Activated CD4-positive, alpha-beta T cell treated with anti-CD3 and anti-CD28 coated beads for 36 hours (primary cell): Measurements from ENCODE around the gene CDC20. TPM values are rescaled to one million over a fixed set of nuclear protein-coding genes. Genes with fewer than 3 reads are reported as not detected.
A peak's percentile ranks its signal among the peaks of the same experiment; 100 is the strongest.

Experiments used
- ATAC-seq: fragments of 200-7000 bp; cut with Tn5 transposase; one replicate; pipeline ENCODE4 v1.10.0; 2021; ENCODE audit warnings: mild to moderate bottlenecking, moderate library complexity
- CTCF ChIA-PET: fragments of 350-600 bp; sonication (Branson Sonifier 250); formaldehyde crosslinking; loops from one replicate; lab custom pipeline; 2021; ENCODE audit warnings: antibody characterized with exemption; lab: Charles Lee
- POLR2A ChIA-PET: fragments of 350-600 bp; sonication (Branson Sonifier 250); formaldehyde crosslinking; loops from one replicate; lab custom pipeline; 2021; ENCODE audit warnings: antibody characterized with exemption, inconsistent platforms; lab: Charles Lee
- DNase-seq: peaks from one replicate; pipeline ENCODE4 v3.0.0-alpha.2; 2020
- H3K27ac Mint-ChIP-seq: one replicate; pipeline ENCODE4 v1.8.0; 2021; ENCODE audit warnings: mixed read lengths
- H3K27me3 Mint-ChIP-seq: one replicate; pipeline ENCODE4 v1.8.0; 2021; ENCODE audit warnings: mixed read lengths
- H3K36me3 Mint-ChIP-seq: one replicate; pipeline ENCODE4 v1.8.0; 2021; ENCODE audit warnings: low read depth, mixed read lengths
- H3K4me1 Mint-ChIP-seq: one replicate; pipeline ENCODE4 v1.8.0; 2021; ENCODE audit warnings: mixed read lengths
- H3K4me3 Mint-ChIP-seq: one replicate; pipeline ENCODE4 v1.8.0; 2021; ENCODE audit warnings: mild to moderate bottlenecking, moderate library complexity, mixed read lengths
- H3K9me3 Mint-ChIP-seq: one replicate; pipeline ENCODE4 v1.8.0; 2021; ENCODE audit warnings: low read depth, mixed read lengths
- intact Hi-C, 2 experiments: fragments of 100-400 bp; cut with DNase I in 1 of 2; cut with micrococcal nuclease in 1 of 2; formaldehyde crosslinking; loops; one replicate each; pipeline versions ENCODE4 v1.14.2 to v1.15.1; 2022 to 2024; cut with DNase I, micrococcal nuclease
- total RNA-seq, 2 experiments: library from RNA; stranded (reverse); gene quantifications; one replicate each; pipeline ENCODE4 v1.2.3, GENCODE V29; 2021

Gene CDC20
- total RNA-seq, 2 experiments from 2014 or later: 158 to 163 TPM

DNA sequence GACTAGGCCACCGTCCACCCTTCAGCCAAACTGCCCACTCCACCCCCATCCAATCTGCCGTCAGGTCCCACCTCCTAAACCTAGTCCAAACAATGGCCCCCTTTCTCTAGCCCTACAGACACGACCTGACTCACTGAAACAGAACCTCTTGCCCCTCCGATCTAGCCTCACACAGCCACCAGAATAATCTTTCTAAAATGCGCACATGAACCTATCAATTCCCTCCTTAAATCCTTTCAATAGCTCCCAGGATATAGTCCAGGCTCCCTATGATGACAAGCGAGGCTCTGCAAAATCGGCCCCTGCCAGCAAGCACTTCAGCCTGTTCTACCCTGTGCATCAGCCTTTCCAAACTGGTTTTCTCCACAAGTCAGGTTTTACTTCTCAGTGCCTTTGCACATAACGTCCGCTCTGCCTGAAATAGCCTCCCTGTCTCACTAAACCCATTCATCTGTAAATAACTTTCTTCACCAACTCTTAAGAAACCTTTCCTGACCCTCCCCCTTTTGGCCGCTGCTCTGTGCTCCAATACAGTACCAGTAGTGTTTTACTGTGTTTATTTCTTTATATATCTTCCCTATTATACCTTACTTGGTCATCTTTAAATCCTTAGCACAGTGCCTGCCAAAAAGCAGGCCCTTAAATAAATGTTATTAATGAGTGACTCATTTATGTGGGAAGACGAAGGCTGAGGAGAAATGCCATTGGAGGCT is 9.0 kb upstream of the CDC20 start:
- Mint-ChIP-seq H3K9me3 (no peaks in the 10 kb centered on the region), H3K27me3 (no peaks in the 10 kb centered on the region), H3K4me3 (peak overlapping the region; percentile 71), H3K4me1 (peaks cover 19% of the 10 kb centered on the region), H3K27ac (peak overlapping the region; percentile 72), H3K36me3 (no peaks in the 10 kb centered on the region)
- ChIA-PET POLR2A (no interaction called here), CTCF (no interaction called here)
- ATAC-seq: no peak
- DNase-seq: no peak
- intact Hi-C loops: loop anchor here (1.0 to 2.0 kb wide), 6 partner anchors 9 to 177 kb away; partner anchors contain the start of genes CDC20 (in 2 of the 2), CFAP57 (in 1 of the 2), EBNA1BP2 (in 1 of the 2) and ELOVL1 (in 1 of the 2)

DNA sequence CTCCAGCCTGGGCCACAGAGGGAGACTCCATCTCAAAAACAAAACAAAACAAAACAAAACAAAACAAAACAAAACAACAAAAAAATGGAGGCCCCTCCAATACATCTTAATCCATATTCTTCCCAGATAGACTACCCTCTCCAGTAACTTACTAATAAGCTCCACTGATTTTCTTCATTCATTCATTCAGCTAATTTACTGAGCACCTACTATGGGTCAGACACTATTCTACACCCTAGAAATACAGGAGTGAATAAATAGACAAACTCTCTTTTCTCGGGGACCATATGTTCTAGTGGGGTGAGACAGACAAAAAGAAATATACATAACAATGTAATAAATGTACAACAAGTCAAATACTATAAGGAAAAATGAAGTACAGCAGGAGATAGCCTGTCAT is 7.8 kb upstream of the CDC20 start:
- ATAC-seq: no peak
- Mint-ChIP-seq H3K27me3 (no peaks in the 10 kb centered on the region), H3K36me3 (peaks cover 3% of the 10 kb centered on the region), H3K27ac (no peak overlapping the region), H3K4me3 (no peak overlapping the region), H3K9me3 (no peaks in the 10 kb centered on the region), H3K4me1 (peaks cover 16% of the 10 kb centered on the region)
- no peak for DNase-seq
- ChIA-PET CTCF (no interaction called here), POLR2A (no interaction called here)
- intact Hi-C loops: no loop called here

DNA sequence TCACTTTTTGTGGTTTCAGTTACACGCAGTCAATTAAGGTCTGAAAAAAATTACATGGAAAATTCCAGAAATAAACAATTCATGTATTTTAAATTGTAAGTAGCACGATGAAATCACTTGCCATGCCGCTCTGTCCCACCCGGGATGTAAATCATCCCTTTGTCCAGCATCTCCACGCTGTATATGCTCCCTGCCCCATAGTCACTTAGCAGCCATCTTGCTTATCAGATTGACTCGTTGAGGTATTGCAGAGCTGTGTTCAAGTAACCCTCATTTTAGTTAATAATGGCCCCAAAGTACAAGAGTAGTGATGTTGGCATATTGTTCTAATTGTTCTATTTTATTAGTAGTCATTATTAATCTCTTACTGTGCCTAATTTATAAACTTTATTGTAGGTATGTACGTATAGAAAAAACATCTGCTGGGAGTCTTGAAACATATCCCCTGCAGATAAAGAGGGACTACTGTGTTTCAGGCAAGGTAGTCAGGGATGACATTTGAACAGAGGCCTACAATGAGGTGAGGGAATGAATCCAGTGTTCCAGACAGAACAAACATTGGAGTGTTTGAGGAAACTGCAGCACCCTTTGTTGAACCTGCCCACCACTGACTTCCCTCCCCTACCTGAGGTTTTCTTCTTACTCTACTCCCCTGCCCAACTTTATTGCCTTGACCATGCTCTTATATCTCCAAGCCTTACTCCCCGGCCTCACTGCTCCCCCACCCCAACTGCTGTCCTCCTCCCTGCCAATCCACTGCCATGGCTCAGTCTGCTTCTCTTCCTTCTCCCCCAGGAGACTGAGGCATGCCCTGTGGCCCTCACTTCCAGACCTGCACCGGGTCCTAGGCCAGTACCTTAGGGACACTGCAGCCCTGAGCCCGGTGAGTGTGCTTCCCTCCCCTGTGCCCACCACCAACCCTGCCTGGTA is 7.1 kb upstream of the CDC20 start:
- Mint-ChIP-seq H3K27me3 (no peaks in the 10 kb centered on the region), H3K9me3 (no peaks in the 10 kb centered on the region), H3K4me1 (peaks cover 16% of the 10 kb centered on the region), H3K27ac (no peak overlapping the region), H3K36me3 (peaks cover 3% of the 10 kb centered on the region), H3K4me3 (no peak overlapping the region)
- ChIA-PET POLR2A (no interaction called here), CTCF (no interaction called here)
- ATAC-seq: no peak
- intact Hi-C loops: no loop called here
- DNase-seq: no peak

DNA sequence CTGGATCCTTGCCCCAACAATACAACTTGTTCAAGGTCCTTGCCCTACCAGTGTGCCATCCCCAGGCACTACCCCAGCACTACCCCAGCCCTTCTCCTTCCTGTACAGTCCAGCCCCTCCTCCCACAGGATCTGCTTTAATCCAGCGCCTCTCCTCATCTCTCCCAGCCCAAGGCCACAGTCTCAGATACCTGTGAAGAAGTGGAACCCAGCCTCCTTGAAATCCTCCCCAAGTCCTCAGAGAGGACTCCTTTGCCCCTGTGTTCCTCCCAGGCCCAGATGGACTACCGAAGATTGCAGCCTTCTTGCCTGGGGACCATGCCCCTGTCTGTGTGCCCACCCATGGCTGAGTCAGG is 6.5 kb upstream of the CDC20 start:
- CTCF ChIA-PET: no interaction called here
- Mint-ChIP-seq H3K4me1 (peaks cover 18% of the 10 kb centered on the region), H3K27me3 (no peaks in the 10 kb centered on the region), H3K4me3 (no peak overlapping the region), H3K27ac (no peak overlapping the region), H3K36me3 (peaks cover 6% of the 10 kb centered on the region), H3K9me3 (no peaks in the 10 kb centered on the region)
- ATAC-seq: no peak
- POLR2A ChIA-PET: no interaction called here
- DNase-seq: no peak
- intact Hi-C loops: no loop called here

DNA sequence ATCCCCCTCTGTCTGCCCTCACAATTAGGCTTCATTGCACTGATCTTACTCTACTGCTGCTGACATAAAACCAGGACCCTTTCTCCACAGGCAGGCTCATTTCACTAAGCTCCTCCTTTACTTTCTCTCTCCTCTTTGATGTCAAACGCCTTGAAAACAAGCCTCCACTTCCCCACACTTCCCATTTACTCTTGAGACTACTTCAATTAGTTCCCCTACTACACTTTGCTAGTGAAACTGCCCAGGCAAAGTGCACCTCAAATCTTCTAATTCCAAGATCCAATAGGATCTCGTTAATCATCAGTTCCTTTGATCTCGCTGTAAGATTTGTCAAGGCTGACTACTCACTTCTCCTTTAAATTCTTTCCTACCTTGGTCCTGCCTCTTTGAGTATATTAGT is 5.9 kb upstream of the CDC20 start:
- Mint-ChIP-seq H3K36me3 (peaks cover 6% of the 10 kb centered on the region), H3K4me3 (no peak overlapping the region), H3K4me1 (peaks cover 20% of the 10 kb centered on the region), H3K27ac (no peak overlapping the region), H3K27me3 (no peaks in the 10 kb centered on the region), H3K9me3 (no peaks in the 10 kb centered on the region)
- ChIA-PET CTCF (interaction anchor here (0.9 kb wide), 1 partner anchor 62 kb away, joined by 3 read pairs; no protein-coding TSS in a partner anchor), POLR2A (no interaction called here)
- intact Hi-C loops: no loop called here
- no peak for DNase-seq
- ATAC-seq: no peak

DNA sequence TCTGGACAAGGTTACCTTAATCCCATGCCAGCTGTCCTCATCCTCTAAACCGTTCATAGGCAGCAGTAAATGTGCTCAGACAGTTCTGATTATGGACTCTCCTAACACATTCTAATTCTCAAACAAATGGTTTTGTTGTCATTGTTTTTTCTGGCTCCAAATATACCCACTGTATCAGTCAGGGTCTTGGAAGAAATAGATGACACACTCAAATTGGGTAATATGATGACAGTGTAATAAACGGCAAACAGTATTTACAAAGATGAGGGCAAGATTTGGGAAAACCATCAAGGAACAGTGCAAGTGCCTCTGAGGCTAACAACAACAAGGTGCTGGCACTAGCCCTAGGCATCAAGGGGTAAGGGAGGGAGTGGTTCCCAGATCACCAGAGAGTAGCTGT is 4.3 kb upstream of the CDC20 start:
- CTCF ChIA-PET: interaction anchor here (1.1 kb wide), 1 partner anchor 34 kb away, joined by 3 read pairs; no protein-coding TSS in a partner anchor
- H3K9me3 Mint-ChIP-seq: no peaks in the 10 kb centered on the region
- DNase-seq (no peak), ATAC-seq (no peak)
- peaks cover 10% of the 10 kb centered on the region for H3K36me3 Mint-ChIP-seq
- no peak overlapping the region for H3K27ac Mint-ChIP-seq
- no peak overlapping the region for H3K4me3 Mint-ChIP-seq
- intact Hi-C loops: no loop called here
- POLR2A ChIA-PET: no interaction called here
- peaks cover 11% of the 10 kb centered on the region for H3K4me1 Mint-ChIP-seq
- no peaks in the 10 kb centered on the region for H3K27me3 Mint-ChIP-seq

DNA sequence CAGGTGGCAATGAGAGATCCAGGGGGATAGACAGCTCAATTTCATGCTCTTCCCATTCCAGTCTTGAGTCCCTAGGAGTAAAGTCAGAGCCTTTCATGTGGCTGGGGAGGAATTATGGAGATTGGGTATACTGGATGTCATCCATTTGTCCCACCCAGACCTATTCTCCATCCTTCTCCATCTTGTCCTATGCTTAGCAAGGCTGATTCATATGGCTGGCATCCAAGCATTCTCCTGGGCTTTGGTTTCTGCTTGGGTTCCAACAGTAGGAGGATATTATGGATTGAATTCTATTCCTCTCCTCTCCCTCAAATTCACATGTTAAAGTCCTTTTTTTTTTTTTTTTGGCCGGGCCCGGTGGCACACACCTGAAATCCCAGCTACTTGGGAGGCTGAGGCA is 3.8 kb upstream of the CDC20 start:
- H3K27ac Mint-ChIP-seq: no peak overlapping the region
- H3K4me1 Mint-ChIP-seq: peaks cover 10% of the 10 kb centered on the region
- ChIA-PET POLR2A (no interaction called here), CTCF (no interaction called here)
- DNase-seq: no peak
- peaks cover 14% of the 10 kb centered on the region for H3K36me3 Mint-ChIP-seq
- intact Hi-C loops: loop anchor here in 1 of 2 experiments (5.0 kb wide), 1 partner anchor 128 kb away; no protein-coding TSS in a partner anchor
- no peak for ATAC-seq
- H3K4me3 Mint-ChIP-seq: no peak overlapping the region
- no peaks in the 10 kb centered on the region for H3K27me3 Mint-ChIP-seq
- H3K9me3 Mint-ChIP-seq: no peaks in the 10 kb centered on the region

DNA sequence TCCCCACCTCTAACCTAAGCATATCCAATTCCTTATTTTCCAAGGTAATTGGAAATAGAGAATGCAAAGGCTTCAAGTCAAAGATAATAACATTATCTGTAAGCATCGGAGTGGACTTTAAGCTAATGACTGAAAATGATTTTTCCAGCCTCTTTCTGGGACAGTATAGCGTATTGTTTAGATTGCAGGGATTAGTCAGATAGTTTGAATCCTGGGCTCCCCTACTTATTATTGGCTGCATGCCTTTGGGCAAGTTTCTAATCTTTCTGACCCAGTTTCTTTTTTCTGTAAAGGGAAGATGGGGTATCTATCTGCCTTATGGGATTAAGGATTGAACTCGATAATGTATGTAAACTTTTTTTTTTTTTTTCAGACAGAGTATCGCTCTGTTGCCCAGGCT is 1.5 kb upstream of the CDC20 start:
- Mint-ChIP-seq H3K4me1 (peaks cover 28% of the 10 kb centered on the region), H3K36me3 (peaks cover 36% of the 10 kb centered on the region), H3K27me3 (no peaks in the 10 kb centered on the region), H3K4me3 (peak overlapping the region; percentile 97), H3K9me3 (no peaks in the 10 kb centered on the region), H3K27ac (no peak overlapping the region)
- ATAC-seq (no peak), DNase-seq (no peak)
- intact Hi-C loops: loop anchor here in 1 of 2 experiments (5.0 kb wide), 1 partner anchor 130 kb away; no protein-coding TSS in a partner anchor
- ChIA-PET CTCF (interaction anchor here (0.7 to 2.4 kb wide), 5 partner anchors 11 to 1437 kb away, joined by 3 to 10 read pairs (median 4); partner anchors contain the start of genes ELOVL1 and MPL), POLR2A (no interaction called here)

DNA sequence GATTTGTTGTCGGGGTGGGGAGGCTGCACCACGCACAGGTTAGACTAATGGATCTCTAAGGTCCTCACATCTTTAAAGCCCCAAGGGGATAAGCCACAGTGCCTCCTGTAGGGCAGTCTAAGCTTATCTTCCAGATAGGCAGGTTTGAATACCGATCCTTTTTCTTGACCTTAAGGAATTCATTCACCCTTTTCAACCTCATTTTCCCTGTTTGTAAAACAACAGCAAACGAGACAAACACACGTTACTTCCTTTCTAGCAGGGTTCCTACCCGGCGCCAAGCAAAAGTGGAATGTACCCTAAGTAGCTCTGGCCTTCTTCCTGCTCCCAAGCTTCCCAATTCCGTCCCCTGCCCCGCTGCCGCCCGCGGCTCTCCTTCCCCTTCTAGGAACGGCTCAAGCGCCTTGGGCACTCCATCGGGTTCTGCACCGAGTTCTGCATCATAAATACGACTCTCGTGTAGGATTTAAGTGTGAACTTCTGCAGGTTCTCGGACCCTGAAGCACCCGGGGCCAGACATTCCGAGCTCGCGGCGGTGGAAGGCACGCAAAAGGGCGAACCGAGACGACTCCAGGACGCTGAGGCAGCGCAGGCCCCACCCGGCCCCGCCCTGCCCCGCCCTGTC is 548 bp upstream of the CDC20 start:
- peaks cover 43% of the 10 kb centered on the region for H3K36me3 Mint-ChIP-seq
- POLR2A ChIA-PET: interaction anchor here (1.6 kb wide), 1 partner anchor 9 kb away, joined by 14 read pairs; the partner anchor contains the start of gene ELOVL1
- H3K9me3 Mint-ChIP-seq: no peaks in the 10 kb centered on the region
- peak; percentile 15 for ATAC-seq
- H3K27ac Mint-ChIP-seq: peak overlapping the region; percentile 93
- H3K4me3 Mint-ChIP-seq: peak overlapping the region; percentile 97
- CTCF ChIA-PET: interaction anchor here (0.6 to 2.4 kb wide), 11 partner anchors 10 to 291 kb away, joined by 3 to 10 read pairs (median 4); partner anchors contain the start of genes ELOVL1, KDM4A, MED8 and SZT2
- H3K4me1 Mint-ChIP-seq: peaks cover 30% of the 10 kb centered on the region
- peak; percentile 49 for DNase-seq
- intact Hi-C loops: loop anchor here (1.0 to 5.0 kb wide), 12 partner anchors 9 to 589 kb away; partner anchors contain the start of genes ELOVL1 (in 2 of the 2), CFAP57 (in 1 of the 2), EBNA1BP2 (in 1 of the 2) and IPO13 (in 1 of the 2)
- H3K27me3 Mint-ChIP-seq: no peaks in the 10 kb centered on the region

DNA sequence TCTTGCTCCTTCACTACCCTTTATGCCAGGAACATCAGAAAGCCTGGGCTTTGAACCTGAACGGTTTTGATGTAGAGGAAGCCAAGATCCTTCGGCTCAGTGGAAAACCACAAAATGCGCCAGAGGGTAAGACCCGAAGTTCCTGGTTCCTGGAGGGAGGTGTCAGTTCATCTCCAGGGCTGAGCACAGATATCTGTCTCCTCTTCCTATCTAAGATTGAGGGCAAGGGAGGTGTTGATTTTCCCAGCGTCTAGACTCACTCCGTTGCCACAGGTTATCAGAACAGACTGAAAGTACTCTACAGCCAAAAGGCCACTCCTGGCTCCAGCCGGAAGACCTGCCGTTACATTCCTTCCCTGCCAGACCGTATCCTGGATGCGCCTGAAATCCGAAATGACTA is 915 bp downstream of the CDC20 start:
- ChIA-PET POLR2A (no interaction called here), CTCF (interaction anchor here (1.0 kb wide), 1 partner anchor 31 kb away, joined by 3 read pairs; no protein-coding TSS in a partner anchor)
- H3K9me3 Mint-ChIP-seq: no peaks in the 10 kb centered on the region
- H3K4me3 Mint-ChIP-seq: peak overlapping the region; percentile 97
- intact Hi-C loops: loop anchor here (2.0 to 10.0 kb wide), 6 partner anchors 95 to 1275 kb away; partner anchors contain the start of genes CFAP57 (in 1 of the 2), EBNA1BP2 (in 1 of the 2), IPO13 (in 1 of the 2) and SLC6A9 (in 1 of the 2)
- ATAC-seq: no peak
- peak overlapping the region; percentile 86 for H3K27ac Mint-ChIP-seq
- peaks cover 33% of the 10 kb centered on the region for H3K4me1 Mint-ChIP-seq
- peaks cover 56% of the 10 kb centered on the region for H3K36me3 Mint-ChIP-seq
- DNase-seq: no peak
- no peaks in the 10 kb centered on the region for H3K27me3 Mint-ChIP-seq
